T-helper 2 cell treated with Interferon-gamma antibody and Interleukin-4, amounts not matched to agents 100 ng/mL and 5 ng/mL, for 36 hours (primary cell): ENCODE data around the gene SLC4A11. TPM values are rescaled to one million over a fixed set of nuclear protein-coding genes. Genes with fewer than 3 reads are reported as not detected.

Experiments used
- intact Hi-C: fragments of 100-400 bp; cut with micrococcal nuclease; formaldehyde crosslinking; loops from one replicate; pipeline ENCODE4 v1.15.1; 2023
- total RNA-seq: library from RNA; stranded (reverse); gene quantifications from 2 replicates; pipeline ENCODE4 v1.2.3, GENCODE V29; 2022

The SLC4A11 gene
- total RNA-seq, result 1.0 and 1.1 TPM in 2 replicates

- intact Hi-C loops, result loop anchor here (5.0 kb wide), 1 partner anchor 168 kb away; the partner anchor contains the start of gene DNAAF9
Observed at GRCh38 chr20:3239026-3239866, at the start of gene SLC4A11. SLC4A11 (minus strand) TSS chr20:3239190; CDS start chr20:3239137, 53 bp downstream.

- intact Hi-C loops, result no loop called here
Observed at GRCh38 chr20:3283222-3283820, 44.3 kb upstream of the SLC4A11 start.

- intact Hi-C loops, result no loop called here
Observed at GRCh38 chr20:3282271-3283221, 43.6 kb upstream of the SLC4A11 start.

- intact Hi-C loops, result no loop called here
Observed at GRCh38 chr20:3281437-3281836, 42.4 kb upstream of the SLC4A11 start.

GRCh38 chr20:3279761-3280160, 40.8 kb upstream of the SLC4A11 start:
- intact Hi-C loops, result no loop called here

- intact Hi-C loops, result no loop called here
Observed at GRCh38 chr20:3277686-3278465, 38.9 kb upstream of the SLC4A11 start.

- intact Hi-C loops, result no loop called here
Observed at GRCh38 chr20:3276680-3277015, 37.7 kb upstream of the SLC4A11 start.

- intact Hi-C loops, result no loop called here
Observed at GRCh38 chr20:3275966-3276679, 37.1 kb upstream of the SLC4A11 start.

- intact Hi-C loops, result no loop called here
Observed at GRCh38 chr20:3275064-3275935, 36.3 kb upstream of the SLC4A11 start.

GRCh38 chr20:3273371-3273770, 34.4 kb upstream of the SLC4A11 start:
- intact Hi-C loops, result no loop called here

GRCh38 chr20:3270051-3270450, 31.1 kb upstream of the SLC4A11 start:
- intact Hi-C loops, result no loop called here

- intact Hi-C loops, result no loop called here
Observed at GRCh38 chr20:3262566-3262965, 23.6 kb upstream of the SLC4A11 start.

GRCh38 chr20:3258429-3258828, 19.4 kb upstream of the SLC4A11 start:
- intact Hi-C loops, result no loop called here

GRCh38 chr20:3255728-3256127, 16.7 kb upstream of the SLC4A11 start:
- intact Hi-C loops, result no loop called here

- intact Hi-C loops, result no loop called here
Observed at GRCh38 chr20:3251806-3252205, 12.8 kb upstream of the SLC4A11 start.

GRCh38 chr20:3250091-3250504, 11.1 kb upstream of the SLC4A11 start:
- intact Hi-C loops, result no loop called here

GRCh38 chr20:3248993-3249347, 10.0 kb upstream of the SLC4A11 start:
- intact Hi-C loops, result no loop called here

GRCh38 chr20:3248167-3248992, 9.4 kb upstream of the SLC4A11 start:
- intact Hi-C loops, result no loop called here
